ENCODE measurements around the gene KCND1.

Gene KCND1

DNA sequence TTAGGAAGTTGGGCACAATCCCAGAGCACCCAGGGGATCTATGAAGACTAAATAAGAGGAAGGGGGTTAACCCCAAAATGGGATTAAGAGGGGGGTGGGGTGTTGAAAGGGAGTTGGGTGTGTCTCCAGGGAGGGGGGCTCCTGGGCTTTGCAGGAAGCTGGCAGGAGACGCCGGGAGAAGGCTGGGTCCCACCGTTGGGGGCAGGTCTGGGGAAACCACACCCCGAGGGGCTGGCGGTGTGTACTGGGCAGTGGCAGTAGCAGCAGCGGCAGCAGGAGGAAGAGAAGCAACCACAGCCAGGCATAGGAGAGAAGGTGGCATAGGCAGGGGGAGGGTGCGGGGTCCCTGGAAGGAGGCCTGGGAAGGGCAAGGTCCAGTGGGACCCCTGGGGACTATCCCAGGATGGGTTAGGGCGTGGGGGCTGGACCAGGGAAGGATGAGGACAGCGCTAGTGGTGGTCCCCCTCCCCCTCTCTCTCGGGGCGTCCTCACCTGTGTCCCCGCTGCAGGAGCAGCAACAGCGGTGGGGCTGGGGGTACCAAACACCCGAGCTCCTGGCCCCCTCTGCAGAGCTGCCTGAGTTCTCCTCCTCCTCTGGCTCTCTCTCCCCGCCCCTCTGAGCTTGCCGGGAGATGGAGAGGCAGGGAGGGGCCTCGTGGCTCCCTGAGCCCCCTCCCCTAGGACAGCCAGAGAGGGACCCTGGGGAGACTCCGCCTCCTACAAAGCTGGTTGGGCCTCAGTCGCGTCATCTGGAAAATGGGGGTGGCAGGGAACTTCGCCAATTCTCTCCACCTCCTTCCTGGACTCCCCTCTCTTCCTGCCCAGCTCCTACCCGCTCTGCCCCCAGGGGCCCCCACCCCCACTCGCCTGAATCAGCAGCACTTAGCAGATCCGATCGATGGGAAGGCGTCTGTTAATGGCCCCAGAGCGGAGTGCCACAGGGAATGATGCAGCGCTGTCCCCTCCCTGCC, at the start of gene KCND1:
Gene KCND1, minus strand, starts transcription at position 596 of the 971 bp plus-strand sequence. CDS start 1,573 bp downstream, outside the sequence.
- no peak within 1 kb of the TSS for H3K4me3 ChIP-seq (ENCODE audit: low read depth in 1 of 2, low read length in 1 of 2)
- TF ChIP-seq, protein P1, sequence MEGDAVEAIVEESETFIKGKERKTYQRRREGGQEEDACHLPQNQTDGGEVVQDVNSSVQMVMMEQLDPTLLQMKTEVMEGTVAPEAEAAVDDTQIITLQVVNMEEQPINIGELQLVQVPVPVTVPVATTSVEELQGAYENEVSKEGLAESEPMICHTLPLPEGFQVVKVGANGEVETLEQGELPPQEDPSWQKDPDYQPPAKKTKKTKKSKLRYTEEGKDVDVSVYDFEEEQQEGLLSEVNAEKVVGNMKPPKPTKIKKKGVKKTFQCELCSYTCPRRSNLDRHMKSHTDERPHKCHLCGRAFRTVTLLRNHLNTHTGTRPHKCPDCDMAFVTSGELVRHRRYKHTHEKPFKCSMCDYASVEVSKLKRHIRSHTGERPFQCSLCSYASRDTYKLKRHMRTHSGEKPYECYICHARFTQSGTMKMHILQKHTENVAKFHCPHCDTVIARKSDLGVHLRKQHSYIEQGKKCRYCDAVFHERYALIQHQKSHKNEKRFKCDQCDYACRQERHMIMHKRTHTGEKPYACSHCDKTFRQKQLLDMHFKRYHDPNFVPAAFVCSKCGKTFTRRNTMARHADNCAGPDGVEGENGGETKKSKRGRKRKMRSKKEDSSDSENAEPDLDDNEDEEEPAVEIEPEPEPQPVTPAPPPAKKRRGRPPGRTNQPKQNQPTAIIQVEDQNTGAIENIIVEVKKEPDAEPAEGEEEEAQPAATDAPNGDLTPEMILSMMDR (IDR thresholded peaks at IDR 0.05), result no peak

DNA sequence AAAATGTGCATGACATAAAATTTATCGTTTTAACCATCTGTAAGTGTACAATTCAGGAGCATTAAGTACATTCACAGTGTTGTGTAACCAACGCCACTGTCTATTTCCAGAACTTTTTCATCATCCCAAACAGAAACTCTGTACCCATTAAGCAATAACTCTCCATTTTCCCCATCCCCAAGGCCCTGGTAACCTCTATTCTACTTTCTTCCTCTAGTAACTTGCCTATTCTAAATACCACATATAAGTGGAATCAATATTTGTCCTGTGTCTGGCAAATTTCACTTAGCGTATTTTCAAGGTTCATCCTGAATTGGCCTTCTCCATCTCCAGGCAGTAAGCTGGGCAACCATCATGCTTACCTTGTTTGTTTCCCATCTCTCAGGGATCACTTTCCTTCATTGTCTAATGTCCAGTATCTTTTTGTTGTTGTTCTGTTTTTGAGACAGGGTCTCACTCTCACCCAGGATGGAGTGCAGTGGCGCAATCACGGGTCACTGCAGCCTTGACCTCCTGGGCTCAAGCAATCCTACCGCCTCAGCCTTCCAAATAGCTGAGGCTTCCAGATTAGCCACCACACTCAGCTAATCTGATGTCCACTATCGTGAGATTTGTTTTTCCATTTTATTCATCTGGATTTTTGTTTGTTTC, 48.1 kb upstream of the KCND1 start:
- no peaks in the 10 kb centered on the region for H3K9me3 ChIP-seq
- H3K36me3 ChIP-seq, result peaks cover 5% of the 10 kb centered on the region
- no peak overlapping the region for H3K4me3 ChIP-seq (ENCODE audit: low read depth in 1 of 2, low read length in 1 of 2)
- no peaks in the 10 kb centered on the region for H3K27me3 ChIP-seq
- TF ChIP-seq, protein P1 (IDR thresholded peaks at IDR 0.05), result no peak
- H3K27ac ChIP-seq, result no peak overlapping the region
- H3K4me1 ChIP-seq (ENCODE audit: control insufficient read depth in 1 of 2, insufficient read depth in 1 of 2, low read depth in 1 of 2, low read length in 1 of 2), result peaks cover 0 to 5% of the 10 kb centered on the region in 2 experiments

More for the DNA sequence above, at the start of gene KCND1:
- no peak within 1 kb of the TSS for H3K27ac ChIP-seq
- H3K9me3 ChIP-seq, result no peaks in the 10 kb centered on the region
- peaks cover 15% of the 10 kb centered on the region for H3K27me3 ChIP-seq
- H3K36me3 ChIP-seq, result peaks cover 27% of the 10 kb centered on the region
- peaks cover 4 to 6% of the 10 kb centered on the region in 2 experiments for H3K4me1 ChIP-seq (ENCODE audit: control insufficient read depth in 1 of 2, insufficient read depth in 1 of 2, low read depth in 1 of 2, low read length in 1 of 2)

DNA sequence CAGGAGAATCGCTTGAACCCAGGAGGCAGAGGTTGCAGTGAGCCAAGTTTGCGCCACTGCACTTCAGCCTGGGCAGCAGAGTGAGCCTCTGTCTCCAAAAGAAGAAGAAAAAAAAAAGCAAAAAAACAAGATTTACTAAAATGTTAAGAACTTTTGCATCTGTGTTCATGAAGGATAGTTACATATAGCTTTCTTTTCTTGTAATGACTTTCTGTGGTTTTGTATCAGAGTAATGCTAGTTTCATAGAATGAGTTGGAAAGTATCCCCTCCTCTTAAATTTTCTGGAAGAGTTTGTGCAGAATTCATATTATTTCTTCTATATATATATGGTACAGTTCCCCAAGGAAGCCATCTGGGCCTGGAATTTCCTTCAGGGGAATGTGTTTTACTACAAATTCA, 47.4 kb upstream of the KCND1 start:
- Histone ChIP-seq H3K9me3 (no peaks in the 10 kb centered on the region), H3K27me3 (no peaks in the 10 kb centered on the region), H3K36me3 (no peaks in the 10 kb centered on the region), H3K4me1 (ENCODE audit: control insufficient read depth in 1 of 2, insufficient read depth in 1 of 2, low read depth in 1 of 2, low read length in 1 of 2) (peaks cover 0 to 5% of the 10 kb centered on the region in 2 experiments), H3K27ac (no peak overlapping the region), H3K4me3 (ENCODE audit: low read depth in 1 of 2, low read length in 1 of 2) (no peak overlapping the region)
- TF ChIP-seq, protein P1 (IDR thresholded peaks at IDR 0.05), result no peak

DNA sequence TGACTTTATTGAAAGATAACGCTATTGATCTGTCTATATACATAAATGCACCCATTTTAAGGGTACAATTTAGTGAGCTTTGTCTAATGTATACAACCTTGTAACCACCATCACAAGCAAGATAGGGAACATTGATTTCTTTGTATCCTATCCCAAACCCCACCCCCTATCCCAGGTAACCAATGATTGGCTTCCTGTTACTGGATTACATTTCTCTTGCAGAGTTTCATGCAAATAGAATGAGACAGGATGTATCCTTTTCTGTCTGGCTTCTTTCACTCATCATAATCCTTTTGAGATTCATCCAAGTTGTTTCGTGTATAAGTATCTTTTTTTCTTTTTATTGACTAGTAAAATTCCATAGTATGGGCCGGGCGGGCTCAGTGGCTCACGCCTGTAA, 32.1 kb upstream of the KCND1 start:
- Histone ChIP-seq H3K4me3 (ENCODE audit: low read depth in 1 of 2, low read length in 1 of 2) (no peak overlapping the region), H3K27ac (no peak overlapping the region), H3K36me3 (peaks cover 7% of the 10 kb centered on the region), H3K4me1 (ENCODE audit: control insufficient read depth in 1 of 2, insufficient read depth in 1 of 2, low read depth in 1 of 2, low read length in 1 of 2) (peaks cover 9 to 11% of the 10 kb centered on the region in 2 experiments), H3K27me3 (no peaks in the 10 kb centered on the region), H3K9me3 (no peaks in the 10 kb centered on the region)
- TF ChIP-seq, protein P1 (IDR thresholded peaks at IDR 0.05), result no peak

DNA sequence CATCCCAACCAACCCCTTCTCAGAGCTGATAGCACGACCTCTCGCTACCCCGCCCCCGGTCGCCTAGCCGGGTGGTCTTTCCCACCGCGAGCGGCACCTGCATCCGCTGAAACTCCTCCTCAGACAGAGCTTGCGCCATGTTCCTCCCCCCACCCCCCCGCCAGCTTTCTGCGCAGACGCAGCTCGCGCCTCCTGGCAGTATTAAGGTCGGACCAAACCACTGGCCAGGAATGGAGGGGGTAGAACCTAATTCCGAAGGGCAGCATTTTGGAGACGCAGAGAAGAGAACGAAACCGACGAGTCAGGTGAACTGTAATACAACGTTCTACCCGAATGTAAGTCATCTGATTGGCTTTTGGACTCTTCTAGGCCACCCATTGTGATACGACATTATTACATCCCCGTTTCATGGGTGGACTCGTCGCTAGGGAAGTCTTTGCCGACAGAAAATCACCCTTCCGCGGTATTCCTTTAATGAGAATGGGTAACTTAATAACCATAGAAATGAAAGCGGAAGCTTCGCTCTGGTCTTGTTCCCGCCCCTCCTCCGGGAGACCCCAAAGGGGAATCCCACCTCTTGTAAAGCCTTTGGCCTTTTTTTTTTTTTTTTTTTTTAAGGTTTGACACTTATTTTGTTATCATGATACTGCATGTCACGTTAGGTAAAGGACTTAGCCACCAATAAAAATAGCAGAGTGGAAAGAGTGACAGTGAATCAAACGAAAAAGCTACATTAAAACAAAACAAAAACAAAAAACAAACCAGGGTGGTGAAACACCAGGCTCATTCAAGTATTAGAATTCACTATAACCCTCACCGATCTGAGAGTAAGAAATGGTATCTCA, 30.7 kb upstream of the KCND1 start, which contains the start of gene GRIPAP1:
Gene GRIPAP1, minus strand, starts transcription at position 174 of the 845 bp plus-strand sequence. Its CDS starts 35 bp downstream, at position 139.
- Histone ChIP-seq H3K4me1 (ENCODE audit: control insufficient read depth in 1 of 2, insufficient read depth in 1 of 2, low read depth in 1 of 2, low read length in 1 of 2) (peaks cover 9 to 11% of the 10 kb centered on the region in 2 experiments), H3K9me3 (no peaks in the 10 kb centered on the region), H3K36me3 (peaks cover 15% of the 10 kb centered on the region), H3K27me3 (no peaks in the 10 kb centered on the region), H3K27ac (peak within 1 kb of the TSS; percentile 96), H3K4me3 (ENCODE audit: low read depth in 1 of 2, low read length in 1 of 2) (peak within 1 kb of the TSS; percentile 74 to 89)
- TF ChIP-seq, protein P1 (IDR thresholded peaks at IDR 0.05), result no peak

Data from neutrophil (primary cell).